NCI-H1417 treated with DMSO at 0.1 percent for 48 hours (cell line): ENCODE data around the gene CHMP2A.
"Not testable (repeated sequence)": the region's sequence is repeated elsewhere in the genome, so short reads cannot be mapped to it uniquely, and the experiment has no call there.

Experiments
- DNase-seq: peaks from one replicate; lab custom pipeline; 2025; lab: John Stamatoyannopoulos, UW

The CHMP2A gene

GRCh38 chr19:58511353-58512208, 43.3 kb downstream of the CHMP2A start, which contains the start of gene SLC27A5:
SLC27A5 (minus strand) TSS chr19:58511992; CDS start chr19:58511955, 37 bp downstream.
- no peak for DNase-seq

- no peak for DNase-seq
These were observed 44.6 kb downstream of the CHMP2A start for GRCh38 chr19:58510084-58510862.

GRCh38 chr19:58509731-58510083, 45.2 kb downstream of the CHMP2A start:
- DNase-seq: no peak

GRCh38 chr19:58507602-58508223, 47.2 kb downstream of the CHMP2A start:
- not testable (repeated sequence) for DNase-seq
